ENCODE measurements around the gene ART3. TPM values are rescaled to one million over a fixed set of nuclear protein-coding genes. Genes with fewer than 3 reads are reported as not detected.

ART3 gene
- total RNA-seq, 1 donor, result not detected

DNA sequence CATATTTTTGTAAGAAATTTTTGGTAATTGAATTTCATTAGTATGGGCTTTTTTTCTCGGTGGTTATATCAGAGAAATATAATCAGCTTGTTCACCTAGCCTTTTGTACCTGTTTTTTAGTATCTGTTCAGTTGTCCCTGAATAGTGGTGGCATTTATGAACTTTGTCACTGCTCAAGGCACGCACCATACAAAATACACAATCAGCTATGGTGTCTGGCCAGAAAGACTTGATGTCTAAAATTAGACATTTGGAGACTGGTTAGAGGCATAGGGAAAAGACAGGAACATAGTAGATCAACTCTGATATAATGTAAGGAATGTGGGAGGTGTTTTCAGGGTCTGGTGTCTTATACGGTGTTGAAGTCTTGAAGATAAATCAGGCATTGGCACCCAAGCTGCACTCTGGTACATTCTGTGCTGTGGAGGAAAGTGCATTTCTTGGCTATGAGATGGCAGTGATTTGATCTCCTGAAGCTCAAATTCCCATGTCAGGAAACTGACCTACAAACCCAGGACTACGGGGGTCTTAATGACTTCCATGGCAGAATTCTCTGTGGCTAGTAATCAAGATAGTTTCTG lies 3.6 kb downstream of the ART3 start:
- H3K4me3 ChIP-seq (ENCODE audit: low read depth, low read length), result no peak overlapping the region
- no peak for DNase-seq (ENCODE audit: low read depth)
- TF ChIP-seq, protein P1, sequence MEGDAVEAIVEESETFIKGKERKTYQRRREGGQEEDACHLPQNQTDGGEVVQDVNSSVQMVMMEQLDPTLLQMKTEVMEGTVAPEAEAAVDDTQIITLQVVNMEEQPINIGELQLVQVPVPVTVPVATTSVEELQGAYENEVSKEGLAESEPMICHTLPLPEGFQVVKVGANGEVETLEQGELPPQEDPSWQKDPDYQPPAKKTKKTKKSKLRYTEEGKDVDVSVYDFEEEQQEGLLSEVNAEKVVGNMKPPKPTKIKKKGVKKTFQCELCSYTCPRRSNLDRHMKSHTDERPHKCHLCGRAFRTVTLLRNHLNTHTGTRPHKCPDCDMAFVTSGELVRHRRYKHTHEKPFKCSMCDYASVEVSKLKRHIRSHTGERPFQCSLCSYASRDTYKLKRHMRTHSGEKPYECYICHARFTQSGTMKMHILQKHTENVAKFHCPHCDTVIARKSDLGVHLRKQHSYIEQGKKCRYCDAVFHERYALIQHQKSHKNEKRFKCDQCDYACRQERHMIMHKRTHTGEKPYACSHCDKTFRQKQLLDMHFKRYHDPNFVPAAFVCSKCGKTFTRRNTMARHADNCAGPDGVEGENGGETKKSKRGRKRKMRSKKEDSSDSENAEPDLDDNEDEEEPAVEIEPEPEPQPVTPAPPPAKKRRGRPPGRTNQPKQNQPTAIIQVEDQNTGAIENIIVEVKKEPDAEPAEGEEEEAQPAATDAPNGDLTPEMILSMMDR (IDR thresholded peaks at IDR 0.05; ENCODE audit: insufficient read depth, low read depth, low read length), result no peak

- H3K4me3 ChIP-seq (ENCODE audit: low read depth, low read length), result no peak overlapping the region
- TF ChIP-seq, protein P1 (IDR thresholded peaks at IDR 0.05; ENCODE audit: insufficient read depth, low read depth, low read length), result no peak
- DNase-seq (ENCODE audit: low read depth), result no peak
These were observed 9.0 kb downstream of the ART3 start for GRCh38 chr4:76083386-76083988.

DNA sequence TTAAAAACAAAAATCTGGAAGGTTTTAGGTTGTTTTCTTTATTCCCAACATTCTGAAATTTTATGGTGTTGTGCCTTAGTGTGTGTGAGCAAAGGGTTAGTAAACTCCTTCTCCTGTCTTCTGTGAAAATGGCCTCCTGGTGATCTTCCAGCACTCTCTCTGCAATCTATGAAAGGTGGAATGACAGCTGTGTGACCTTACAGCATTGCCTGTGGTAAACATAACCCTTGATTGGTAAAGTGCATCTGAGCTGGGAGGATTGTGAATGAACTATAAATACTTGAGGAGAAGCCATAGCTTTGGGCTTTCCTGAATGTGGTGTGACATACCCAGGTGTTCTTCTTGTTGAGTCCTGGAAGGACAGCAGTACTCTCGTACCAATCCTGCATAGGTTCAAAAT lies 10.0 kb downstream of the ART3 start:
- TF ChIP-seq, protein P1 (IDR thresholded peaks at IDR 0.05; ENCODE audit: insufficient read depth, low read depth, low read length), result no peak
- DNase-seq (ENCODE audit: low read depth), result no peak
- H3K4me3 ChIP-seq (ENCODE audit: low read depth, low read length), result no peak overlapping the region

DNA sequence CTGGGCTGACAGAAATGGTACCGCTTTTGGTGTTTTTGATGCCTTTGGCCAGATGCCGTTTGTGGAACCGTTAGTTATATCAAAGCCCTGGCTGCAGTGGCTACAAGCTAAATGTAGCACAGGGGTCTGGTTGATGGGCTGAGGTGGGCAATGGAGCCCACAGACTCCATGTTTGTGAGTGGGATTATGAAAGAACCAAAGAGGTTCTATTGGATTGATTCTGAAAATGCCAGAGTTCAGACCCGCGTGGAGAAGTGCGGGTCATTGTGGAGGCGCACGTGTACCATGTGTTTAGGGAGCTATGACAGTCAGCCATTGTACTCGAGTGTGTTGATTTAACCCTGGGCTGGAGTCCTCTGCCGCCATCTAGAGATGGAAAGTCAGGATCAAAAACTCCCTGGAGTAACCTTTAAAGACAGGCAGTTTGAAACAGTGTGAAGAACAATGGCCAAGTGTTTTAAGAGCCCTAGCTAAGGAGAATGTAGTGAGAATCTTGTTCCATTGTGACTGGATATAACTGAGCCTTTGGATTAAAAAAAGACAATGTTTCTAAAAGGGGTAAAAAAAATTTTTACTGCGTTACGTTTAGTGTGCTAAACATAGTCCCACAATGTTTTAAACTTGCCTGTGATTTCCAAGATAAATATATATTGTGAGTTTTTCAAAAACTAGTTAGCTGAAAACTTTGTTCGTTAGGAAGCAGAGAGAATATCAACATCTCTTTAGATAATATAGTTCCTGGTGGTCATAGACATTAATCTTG lies 12.7 kb downstream of the ART3 start:
- no peak overlapping the region for H3K4me3 ChIP-seq (ENCODE audit: low read depth, low read length)
- peak; percentile 53 for DNase-seq (ENCODE audit: low read depth)
- TF ChIP-seq, protein P1 (IDR thresholded peaks at IDR 0.05; ENCODE audit: insufficient read depth, low read depth, low read length), result peak; percentile 75

DNA sequence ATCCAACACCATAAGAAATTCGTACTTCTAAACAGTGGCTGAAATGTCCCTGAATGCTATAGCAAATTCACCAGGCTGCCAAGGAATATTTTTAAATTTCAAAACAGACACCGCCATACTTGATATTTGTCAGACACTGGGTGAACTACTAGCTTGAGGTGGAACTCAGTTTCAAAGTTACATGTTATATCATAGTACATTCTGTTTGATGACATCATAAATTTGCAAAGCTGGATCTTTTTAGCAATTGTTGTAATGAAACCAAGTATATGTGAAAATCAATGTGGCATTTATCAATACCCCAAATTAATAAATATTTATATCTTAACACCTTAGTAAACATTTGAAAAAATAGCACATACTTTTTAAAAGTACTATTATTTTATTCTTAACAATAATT lies 14.2 kb downstream of the ART3 start:
- TF ChIP-seq, protein P1 (IDR thresholded peaks at IDR 0.05; ENCODE audit: insufficient read depth, low read depth, low read length), result no peak
- no peak overlapping the region for H3K4me3 ChIP-seq (ENCODE audit: low read depth, low read length)
- DNase-seq (ENCODE audit: low read depth), result no peak

DNA sequence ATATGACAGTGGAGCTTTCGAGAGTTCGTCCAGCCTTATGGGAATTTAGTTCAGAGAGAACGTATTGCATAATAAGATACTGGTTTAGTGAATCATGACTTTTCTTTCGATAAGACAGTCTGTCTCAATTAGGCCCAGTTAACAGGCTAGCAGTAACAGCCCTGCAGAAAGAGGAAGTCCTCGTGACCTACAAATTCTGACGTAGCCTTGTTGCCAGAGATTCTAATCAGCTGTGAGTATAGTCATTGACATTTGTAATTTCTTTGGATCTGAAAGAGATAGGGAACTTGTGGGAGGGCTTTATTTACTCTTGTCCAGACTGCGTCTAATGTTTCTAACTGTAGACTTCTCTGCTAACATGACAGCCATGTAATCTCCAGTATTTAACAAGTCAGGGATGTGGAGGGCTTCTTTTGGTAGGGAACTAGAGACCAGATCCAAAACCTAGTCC lies 15.8 kb downstream of the ART3 start:
- peak; percentile 98 for DNase-seq (ENCODE audit: low read depth)
- TF ChIP-seq, protein P1 (IDR thresholded peaks at IDR 0.05; ENCODE audit: insufficient read depth, low read depth, low read length), result no peak
- H3K4me3 ChIP-seq (ENCODE audit: low read depth, low read length), result no peak overlapping the region
